Naive B cell (primary cell): ENCODE results near the gene CNOT4. TPM values are rescaled to one million over a fixed set of nuclear protein-coding genes. Genes with fewer than 3 reads are reported as not detected.
A peak's percentile ranks its signal among the peaks of the same experiment; 100 is the strongest.

Experiments used
- ATAC-seq, 2 donors: fragments of 150-1000 bp; cut with Tn5 transposase; 2 replicates each; pipeline ENCODE4 v1.10.0; 2021; ENCODE audit warnings: low read depth in 2 of 2, mild to moderate bottlenecking in 2 of 2, moderate library complexity in 2 of 2
- DNase-seq: peaks from one replicate; pipeline ENCODE4 v3.0.0; 2022
- H3K27ac Mint-ChIP-seq, 6 donors: one replicate each; pipeline ENCODE4 v1.8.0; 2020 to 2022; ENCODE audit warnings: mild to moderate bottlenecking in 6 of 6, mixed read lengths in 6 of 6, moderate library complexity in 5 of 6, inconsistent platforms in 2 of 6
- H3K27me3 Mint-ChIP-seq, 3 donors: one replicate each; pipeline ENCODE4 v1.8.0; 2021 to 2022; ENCODE audit warnings: mixed read lengths in 3 of 3, mild to moderate bottlenecking in 1 of 3
- H3K36me3 Mint-ChIP-seq, 2 donors: one replicate each; pipeline ENCODE4 v1.8.0; 2020 to 2022; ENCODE audit warnings: mixed read lengths in 2 of 2, inconsistent platforms in 1 of 2, mild to moderate bottlenecking in 1 of 2
- H3K4me1 Mint-ChIP-seq, 3 donors: one replicate each; pipeline ENCODE4 v1.8.0; 2020 to 2022; ENCODE audit warnings: mixed read lengths in 3 of 3, inconsistent platforms in 1 of 3, mild to moderate bottlenecking in 1 of 3, moderate library complexity in 1 of 3
- H3K4me3 Mint-ChIP-seq, 8 donors: one replicate each; pipeline ENCODE4 v1.8.0; 2020 to 2022; ENCODE audit warnings: mild to moderate bottlenecking in 8 of 8, mixed read lengths in 8 of 8, moderate library complexity in 8 of 8, inconsistent platforms in 2 of 8
- H3K9me3 Mint-ChIP-seq, 7 donors: one replicate each; pipeline ENCODE4 v1.8.0; 2020 to 2022; ENCODE audit warnings: mixed read lengths in 7 of 7, mild to moderate bottlenecking in 5 of 7, inconsistent platforms in 2 of 7, moderate library complexity in 1 of 7
- polyA plus RNA-seq, 6 donors: library from polyadenylated mRNA; unstranded; fragments of 300-500 nt; fragmentation: Illumina TruSeq; gene quantifications; one replicate each; pipeline ENCODE4 v1.2.3, GENCODE V29; 2021; ENCODE audit warnings: low read depth in 6 of 6

CNOT4 gene
- polyA plus RNA-seq, 6 donors from 2014 or later, result 15.1 to 23.9 (median 18.5) TPM

GRCh38 chr7:135377171-135377570 lies 132.7 kb downstream of the CNOT4 start:
- no peak for ATAC-seq
- Mint-ChIP-seq H3K4me1 (peaks cover 0 to 3% (median under 1%) of the 10 kb centered on the region in 3 donors), H3K9me3 (no peaks in the 10 kb centered on the region), H3K36me3 (peaks cover 0 to 4% of the 10 kb centered on the region in 2 donors), H3K4me3 (no peak overlapping the region), H3K27me3 (no peaks in the 10 kb centered on the region), H3K27ac (no peak overlapping the region)
- DNase-seq, result no peak

DNA sequence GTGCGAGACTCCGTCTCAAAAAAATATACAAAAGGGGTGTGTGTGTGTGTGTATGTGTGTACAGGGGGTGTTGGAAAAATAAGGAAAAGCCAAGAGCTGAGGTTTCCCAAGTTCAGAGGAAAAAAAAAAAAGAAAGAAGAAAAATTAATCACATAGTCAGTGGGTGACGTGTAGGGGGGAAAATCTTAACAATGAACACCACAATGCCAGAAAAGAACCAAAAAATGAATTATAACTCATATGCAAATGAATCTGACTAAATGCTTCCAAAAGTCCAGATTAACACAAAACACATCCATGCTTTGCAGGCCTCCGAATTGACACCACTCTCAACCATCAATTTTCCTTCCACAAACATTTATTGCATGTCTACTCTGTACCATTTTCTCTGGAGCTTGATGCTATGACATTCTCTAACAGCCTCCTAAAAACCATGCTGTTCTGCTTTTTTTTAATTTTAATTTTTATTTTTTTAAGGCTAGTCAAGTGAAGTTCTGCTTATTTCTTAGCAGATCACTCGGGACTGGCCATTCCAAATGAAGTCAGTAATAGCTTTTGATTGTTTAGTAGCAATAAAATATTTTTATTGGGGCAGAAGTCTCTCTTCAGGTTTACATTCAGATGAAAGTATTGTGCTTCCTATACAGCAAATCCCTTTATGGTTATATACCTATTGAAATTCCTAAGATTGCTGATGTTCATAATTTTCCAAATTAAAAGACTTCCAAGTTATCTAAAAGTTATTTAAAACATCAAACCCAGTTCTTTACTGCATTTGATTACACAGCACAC lies 133.8 kb downstream of the CNOT4 start:
- Mint-ChIP-seq H3K27ac (peak overlapping the region in 1 of 6 donors; percentile 49), H3K9me3 (no peaks in the 10 kb centered on the region), H3K36me3 (peaks cover 0 to 4% of the 10 kb centered on the region in 2 donors), H3K4me3 (peak overlapping the region in 1 of 8 donors; percentile 30), H3K27me3 (no peaks in the 10 kb centered on the region), H3K4me1 (peaks cover 0 to 9% (median 3%) of the 10 kb centered on the region in 3 donors)
- ATAC-seq (no peak), DNase-seq (no peak)

- no peak overlapping the region for H3K4me3 Mint-ChIP-seq
- H3K4me1 Mint-ChIP-seq, result peaks cover 0 to 19% (median 3%) of the 10 kb centered on the region in 3 donors
- peaks cover 0 to 4% of the 10 kb centered on the region in 2 donors for H3K36me3 Mint-ChIP-seq
- no peak overlapping the region for H3K27ac Mint-ChIP-seq
- no peaks in the 10 kb centered on the region for H3K27me3 Mint-ChIP-seq
- no peak for DNase-seq
- H3K9me3 Mint-ChIP-seq, result no peaks in the 10 kb centered on the region
- no peak for ATAC-seq
Measured at GRCh38 chr7:135374736-135375135, 135.2 kb downstream of the CNOT4 start.

- Mint-ChIP-seq H3K27ac (peak overlapping the region in 2 of 6 donors; percentile 40 to 58), H3K9me3 (no peaks in the 10 kb centered on the region), H3K27me3 (no peaks in the 10 kb centered on the region), H3K4me3 (no peak overlapping the region), H3K4me1 (peaks cover 0 to 24% (median 3%) of the 10 kb centered on the region in 3 donors), H3K36me3 (peaks cover 0 to 4% of the 10 kb centered on the region in 2 donors)
- no peak for DNase-seq
- no peak for ATAC-seq
Measured at GRCh38 chr7:135372222-135372621, 137.7 kb downstream of the CNOT4 start.

DNA sequence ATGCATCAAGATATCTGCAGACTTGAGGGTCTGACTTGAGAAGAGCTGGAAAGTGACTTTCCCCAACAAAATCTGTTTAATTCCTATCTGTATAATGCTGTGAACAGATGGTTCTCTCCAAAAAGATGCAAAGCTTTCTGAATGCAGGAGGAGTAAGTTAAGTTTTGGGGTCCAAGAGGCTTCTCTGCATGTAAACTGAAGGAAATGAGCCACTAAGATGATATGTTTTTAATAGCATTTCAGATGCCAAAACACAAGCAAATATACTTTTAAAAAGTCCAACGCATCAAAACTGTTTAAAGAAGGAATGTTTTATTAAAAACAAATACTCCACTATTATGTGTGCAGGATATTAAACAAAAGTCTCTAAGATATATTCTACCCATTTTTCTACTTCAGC lies 139.2 kb downstream of the CNOT4 start:
- Mint-ChIP-seq H3K9me3 (no peaks in the 10 kb centered on the region), H3K4me3 (no peak overlapping the region), H3K27ac (peak overlapping the region in 1 of 6 donors; percentile 26), H3K4me1 (peaks cover 0 to 24% (median under 1%) of the 10 kb centered on the region in 3 donors), H3K27me3 (no peaks in the 10 kb centered on the region), H3K36me3 (peaks cover 0 to 4% of the 10 kb centered on the region in 2 donors)
- ATAC-seq (no peak), DNase-seq (no peak)

DNA sequence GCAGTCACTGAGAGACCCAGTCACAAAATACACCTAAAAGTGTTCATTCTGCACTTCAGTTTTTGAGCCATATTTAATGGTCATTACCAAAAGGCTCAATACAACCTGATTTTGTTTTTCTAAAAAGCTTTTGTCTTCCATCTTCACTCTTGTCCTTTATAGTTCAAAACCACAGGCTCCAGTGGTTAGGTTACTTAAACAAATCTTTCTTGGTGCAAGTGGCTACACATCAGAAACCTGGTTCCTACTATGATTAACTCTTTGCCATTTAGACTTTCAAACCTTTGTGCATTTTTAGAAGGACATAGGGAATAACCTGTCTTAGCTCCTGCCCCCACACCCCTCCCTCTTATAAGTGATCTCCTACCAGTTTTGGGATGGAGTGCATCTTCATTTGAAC lies 140.5 kb downstream of the CNOT4 start:
- H3K9me3 Mint-ChIP-seq, result no peaks in the 10 kb centered on the region

GRCh38 chr7:135368416-135369186 lies 141.3 kb downstream of the CNOT4 start:
- peaks cover 0 to 24% (median 0%) of the 10 kb centered on the region in 3 donors for H3K4me1 Mint-ChIP-seq

More for the DNA sequence above, 140.5 kb downstream of the CNOT4 start:
- no peaks in the 10 kb centered on the region for H3K27me3 Mint-ChIP-seq
- H3K36me3 Mint-ChIP-seq, result peaks cover 0 to 4% of the 10 kb centered on the region in 2 donors
- peaks cover 0 to 24% (median 0%) of the 10 kb centered on the region in 3 donors for H3K4me1 Mint-ChIP-seq
- no peak overlapping the region for H3K4me3 Mint-ChIP-seq
- ATAC-seq (no peak), DNase-seq (no peak)
- H3K27ac Mint-ChIP-seq, result peak overlapping the region in 1 of 6 donors; percentile 42

GRCh38 chr7:135366843-135367508 lies 142.9 kb downstream of the CNOT4 start:
- peaks cover 0 to 5% (median 0%) of the 10 kb centered on the region in 7 donors for H3K9me3 Mint-ChIP-seq
- peaks cover 0 to 22% (median 0%) of the 10 kb centered on the region in 3 donors for H3K4me1 Mint-ChIP-seq
- no peak overlapping the region for H3K4me3 Mint-ChIP-seq
- DNase-seq (no peak), ATAC-seq (no peak)
- peaks cover 20% of the 10 kb centered on the region in 2 donors for H3K36me3 Mint-ChIP-seq
- H3K27ac Mint-ChIP-seq, result peak overlapping the region in 1 of 6 donors; percentile 35
- no peaks in the 10 kb centered on the region for H3K27me3 Mint-ChIP-seq

More at GRCh38 chr7:135368416-135369186, 141.3 kb downstream of the CNOT4 start:
- H3K27me3 Mint-ChIP-seq, result no peaks in the 10 kb centered on the region
- no peaks in the 10 kb centered on the region for H3K9me3 Mint-ChIP-seq
- H3K27ac Mint-ChIP-seq, result no peak overlapping the region
- no peak for DNase-seq
- H3K4me3 Mint-ChIP-seq, result no peak overlapping the region
- no peak for ATAC-seq
- H3K36me3 Mint-ChIP-seq, result peaks cover 4 to 8% of the 10 kb centered on the region in 2 donors

DNA sequence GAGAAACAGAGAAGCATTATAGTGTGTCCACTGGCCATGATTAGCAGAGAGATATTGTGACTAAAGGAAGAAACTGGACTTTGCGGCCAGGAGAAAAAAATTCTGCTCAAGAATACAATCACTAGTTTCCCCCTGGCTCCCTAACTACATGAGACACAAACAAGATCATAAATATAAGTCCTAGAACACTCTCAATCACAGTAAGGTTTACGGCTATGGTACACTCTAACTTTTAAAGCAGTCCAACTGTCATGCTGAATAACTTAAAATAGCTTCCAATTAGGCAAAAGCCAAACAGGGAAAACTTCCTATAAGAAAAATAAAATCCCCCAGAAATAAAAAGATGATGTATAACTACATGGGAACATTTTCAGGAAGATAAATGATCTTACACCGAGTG lies 144.2 kb downstream of the CNOT4 start:
- no peak overlapping the region for H3K4me3 Mint-ChIP-seq
- peaks cover 0 to 5% (median 0%) of the 10 kb centered on the region in 7 donors for H3K9me3 Mint-ChIP-seq
- no peak for DNase-seq
- H3K4me1 Mint-ChIP-seq, result peaks cover 0 to 13% (median 0%) of the 10 kb centered on the region in 3 donors
- H3K27ac Mint-ChIP-seq, result no peak overlapping the region
- H3K27me3 Mint-ChIP-seq, result no peaks in the 10 kb centered on the region
- H3K36me3 Mint-ChIP-seq, result peaks cover 20 to 27% of the 10 kb centered on the region in 2 donors
- ATAC-seq, result no peak

DNA sequence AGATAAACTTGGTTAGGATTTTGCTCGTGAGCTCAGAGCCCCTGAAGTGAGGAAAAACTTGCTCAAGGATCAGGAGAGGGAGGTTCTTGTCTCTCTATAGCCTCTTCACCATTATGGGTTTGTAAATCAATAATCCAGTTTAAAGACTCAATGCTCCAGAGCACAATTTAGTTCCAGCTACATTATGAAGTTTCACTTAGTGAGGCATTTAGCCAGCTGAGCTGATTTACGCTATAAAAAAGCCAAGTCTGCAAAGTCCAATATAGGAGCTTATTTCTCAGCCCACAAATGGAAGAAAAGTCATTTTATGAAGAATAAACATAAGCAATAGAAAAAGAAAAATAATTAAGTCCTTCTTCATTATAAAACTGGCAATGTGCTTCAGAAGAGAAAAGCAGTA lies 145.7 kb downstream of the CNOT4 start:
- Mint-ChIP-seq H3K27ac (no peak overlapping the region), H3K4me3 (no peak overlapping the region), H3K36me3 (peaks cover 20 to 27% of the 10 kb centered on the region in 2 donors), H3K9me3 (peaks cover 0 to 5% (median 0%) of the 10 kb centered on the region in 7 donors), H3K27me3 (no peaks in the 10 kb centered on the region), H3K4me1 (no peaks in the 10 kb centered on the region)
- no peak for DNase-seq
- ATAC-seq, result no peak

DNA sequence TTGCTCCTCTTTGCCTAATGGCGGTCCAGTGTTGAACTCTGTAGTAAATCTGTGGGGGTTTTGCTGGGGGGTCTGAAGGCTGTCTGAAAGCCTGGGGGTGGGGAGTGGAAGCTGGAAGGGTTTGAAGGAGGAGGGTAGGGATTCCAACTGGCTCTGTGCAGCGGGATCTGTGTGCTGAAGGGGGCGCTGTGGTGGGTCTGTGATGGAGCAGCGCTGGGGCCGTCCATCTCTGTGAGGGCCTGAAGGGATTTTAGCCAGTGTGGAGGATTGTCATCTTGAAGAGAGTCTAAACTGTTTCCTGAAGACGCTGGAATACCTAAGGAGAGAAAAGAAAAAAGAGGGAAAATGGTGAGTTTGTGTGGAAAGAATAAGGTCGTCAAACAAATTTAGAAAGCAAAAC lies 147.0 kb downstream of the CNOT4 start:
- H3K27ac Mint-ChIP-seq, result peak overlapping the region in 1 of 6 donors; percentile 50
- H3K9me3 Mint-ChIP-seq, result peaks cover 0 to 5% (median 0%) of the 10 kb centered on the region in 7 donors
- H3K27me3 Mint-ChIP-seq, result no peaks in the 10 kb centered on the region
- H3K4me3 Mint-ChIP-seq, result no peak overlapping the region
- no peaks in the 10 kb centered on the region for H3K4me1 Mint-ChIP-seq
- H3K36me3 Mint-ChIP-seq, result peaks cover 20 to 27% of the 10 kb centered on the region in 2 donors
- no peak for ATAC-seq
- DNase-seq, result no peak

DNA sequence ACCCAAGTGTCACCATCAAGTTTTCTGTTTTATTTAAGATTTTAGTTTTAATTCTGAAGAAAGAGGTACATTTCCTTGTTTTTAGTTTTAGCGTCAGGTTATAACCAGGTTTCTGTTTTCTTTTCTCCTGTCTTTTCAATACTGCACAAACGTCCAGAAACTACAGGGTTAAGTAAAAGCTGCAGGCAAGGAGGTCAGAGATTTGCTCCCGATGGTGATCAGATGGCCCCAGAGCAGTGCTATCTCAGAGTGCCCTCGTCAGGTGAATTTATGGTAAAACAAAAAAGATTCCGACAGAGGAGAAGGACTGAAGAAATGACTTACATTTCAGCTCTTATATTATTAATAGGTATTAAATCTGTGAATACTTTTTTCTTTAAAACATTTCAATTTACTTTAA lies 148.1 kb downstream of the CNOT4 start:
- no peak overlapping the region for H3K4me3 Mint-ChIP-seq
- no peak overlapping the region for H3K27ac Mint-ChIP-seq
- peaks cover 0 to 5% (median 0%) of the 10 kb centered on the region in 7 donors for H3K9me3 Mint-ChIP-seq
- H3K27me3 Mint-ChIP-seq, result no peaks in the 10 kb centered on the region
- DNase-seq (no peak), ATAC-seq (no peak)
- no peaks in the 10 kb centered on the region for H3K4me1 Mint-ChIP-seq
- peaks cover 20 to 27% of the 10 kb centered on the region in 2 donors for H3K36me3 Mint-ChIP-seq

DNA sequence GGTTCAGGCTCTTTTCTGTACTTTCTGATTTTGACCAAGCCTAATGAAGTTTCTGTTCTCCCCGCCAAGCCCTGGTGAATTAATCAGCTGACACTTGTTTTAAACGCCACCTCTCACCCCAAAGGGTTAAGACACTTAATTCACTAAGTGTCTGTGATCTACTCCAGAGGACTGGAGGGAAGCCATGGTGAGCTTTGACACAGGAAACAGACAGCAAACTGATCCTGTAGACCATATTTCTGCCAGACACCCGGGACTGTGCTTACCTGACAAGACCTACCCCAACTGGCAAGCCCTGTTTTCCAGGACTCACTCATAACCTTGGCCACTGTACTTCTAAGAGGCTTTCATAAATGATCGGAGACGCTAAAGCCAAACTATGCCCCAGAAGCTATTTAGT lies 150.3 kb downstream of the CNOT4 start:
- Mint-ChIP-seq H3K36me3 (peaks cover 20 to 27% of the 10 kb centered on the region in 2 donors), H3K4me1 (no peaks in the 10 kb centered on the region), H3K4me3 (no peak overlapping the region), H3K27ac (no peak overlapping the region), H3K27me3 (peaks cover 0 to 5% (median 0%) of the 10 kb centered on the region in 3 donors), H3K9me3 (peaks cover 0 to 5% (median 0%) of the 10 kb centered on the region in 7 donors)
- ATAC-seq (no peak), DNase-seq (no peak)
